ENCODE measurements around the gene ABHD6.

ABHD6 gene

GRCh38 chr3:58324391-58325390, 87.1 kb downstream of the ABHD6 start:
- Histone ChIP-seq H3K9me2 (replicated peaks; ENCODE audit: insufficient read depth, low read length) (no peaks in the 10 kb centered on the region), H3K79me2 (ENCODE audit: insufficient read depth, low read length) (no peaks in the 10 kb centered on the region), H3K9ac (ENCODE audit: low read length) (no peak overlapping the region), H2AFZ (ENCODE audit: low read depth, low read length, severe bottlenecking) (no peak overlapping the region), H4K20me1 (ENCODE audit: low read depth, low read length) (no peaks in the 10 kb centered on the region), H3K36me3 (ENCODE audit: low read length) (no peaks in the 10 kb centered on the region), H3K27me3 (ENCODE audit: low read length) (no peaks in the 10 kb centered on the region), H3K4me3 (ENCODE audit: insufficient read depth, low read length, poor library complexity, severe bottlenecking) (no peak overlapping the region), H3F3A (ENCODE audit: insufficient read depth) (peaks cover 20% of the 10 kb centered on the region), H3K27ac (ENCODE audit: low read depth, low read length) (no peak overlapping the region), H3K9me3 (ENCODE audit: insufficient read depth, low read length) (no peaks in the 10 kb centered on the region), H3K4me2 (ENCODE audit: low read depth, low read length, poor library complexity, severe bottlenecking) (no peak overlapping the region)
- TF ChIP-seq, protein P1, sequence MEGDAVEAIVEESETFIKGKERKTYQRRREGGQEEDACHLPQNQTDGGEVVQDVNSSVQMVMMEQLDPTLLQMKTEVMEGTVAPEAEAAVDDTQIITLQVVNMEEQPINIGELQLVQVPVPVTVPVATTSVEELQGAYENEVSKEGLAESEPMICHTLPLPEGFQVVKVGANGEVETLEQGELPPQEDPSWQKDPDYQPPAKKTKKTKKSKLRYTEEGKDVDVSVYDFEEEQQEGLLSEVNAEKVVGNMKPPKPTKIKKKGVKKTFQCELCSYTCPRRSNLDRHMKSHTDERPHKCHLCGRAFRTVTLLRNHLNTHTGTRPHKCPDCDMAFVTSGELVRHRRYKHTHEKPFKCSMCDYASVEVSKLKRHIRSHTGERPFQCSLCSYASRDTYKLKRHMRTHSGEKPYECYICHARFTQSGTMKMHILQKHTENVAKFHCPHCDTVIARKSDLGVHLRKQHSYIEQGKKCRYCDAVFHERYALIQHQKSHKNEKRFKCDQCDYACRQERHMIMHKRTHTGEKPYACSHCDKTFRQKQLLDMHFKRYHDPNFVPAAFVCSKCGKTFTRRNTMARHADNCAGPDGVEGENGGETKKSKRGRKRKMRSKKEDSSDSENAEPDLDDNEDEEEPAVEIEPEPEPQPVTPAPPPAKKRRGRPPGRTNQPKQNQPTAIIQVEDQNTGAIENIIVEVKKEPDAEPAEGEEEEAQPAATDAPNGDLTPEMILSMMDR (IDR thresholded peaks at IDR 0.05; ENCODE audit: insufficient read depth, low read length, poor library complexity, severe bottlenecking), result no peak
- TF ChIP-seq EZH2phosphoT487 (conservative IDR thresholded peaks at IDR 0.05; ENCODE audit: low read length), result no peak

- Histone ChIP-seq H3K4me3 (ENCODE audit: insufficient read depth, low read length, poor library complexity, severe bottlenecking) (no peak overlapping the region), H4K20me1 (ENCODE audit: low read depth, low read length) (no peaks in the 10 kb centered on the region), H3K79me2 (ENCODE audit: insufficient read depth, low read length) (no peaks in the 10 kb centered on the region), H3F3A (ENCODE audit: insufficient read depth) (peaks cover 16% of the 10 kb centered on the region; the same call in 1 of the 2 replicates), H3K27me3 (ENCODE audit: low read length) (no peaks in the 10 kb centered on the region), H2AFZ (ENCODE audit: low read depth, low read length, severe bottlenecking) (no peak overlapping the region), H3K9ac (ENCODE audit: low read length) (no peak overlapping the region), H3K27ac (ENCODE audit: low read depth, low read length) (no peak overlapping the region), H3K36me3 (ENCODE audit: low read length) (no peaks in the 10 kb centered on the region), H3K9me3 (ENCODE audit: insufficient read depth, low read length) (no peaks in the 10 kb centered on the region), H3K9me2 (replicated peaks; ENCODE audit: insufficient read depth, low read length) (no peaks in the 10 kb centered on the region), H3K4me2 (ENCODE audit: low read depth, low read length, poor library complexity, severe bottlenecking) (no peak overlapping the region)
- no peak for TF ChIP-seq EZH2phosphoT487 (conservative IDR thresholded peaks at IDR 0.05; ENCODE audit: low read length)
- TF ChIP-seq, protein P1 (IDR thresholded peaks at IDR 0.05; ENCODE audit: insufficient read depth, low read length, poor library complexity, severe bottlenecking), result no peak
These were observed 88.0 kb downstream of the ABHD6 start for GRCh38 chr3:58325525-58325992.

- Histone ChIP-seq H3F3A (ENCODE audit: insufficient read depth) (peaks cover 16% of the 10 kb centered on the region; the same call in 1 of the 2 replicates), H3K27ac (ENCODE audit: low read depth, low read length) (no peak overlapping the region), H4K20me1 (ENCODE audit: low read depth, low read length) (no peaks in the 10 kb centered on the region), H3K9me2 (replicated peaks; ENCODE audit: insufficient read depth, low read length) (no peaks in the 10 kb centered on the region), H3K4me3 (ENCODE audit: insufficient read depth, low read length, poor library complexity, severe bottlenecking) (no peak overlapping the region), H3K9ac (ENCODE audit: low read length) (no peak overlapping the region), H2AFZ (ENCODE audit: low read depth, low read length, severe bottlenecking) (no peak overlapping the region), H3K79me2 (ENCODE audit: insufficient read depth, low read length) (no peaks in the 10 kb centered on the region), H3K36me3 (ENCODE audit: low read length) (no peaks in the 10 kb centered on the region), H3K27me3 (ENCODE audit: low read length) (no peaks in the 10 kb centered on the region), H3K9me3 (ENCODE audit: insufficient read depth, low read length) (no peaks in the 10 kb centered on the region), H3K4me2 (ENCODE audit: low read depth, low read length, poor library complexity, severe bottlenecking) (no peak overlapping the region)
- TF ChIP-seq, protein P1 (IDR thresholded peaks at IDR 0.05; ENCODE audit: insufficient read depth, low read length, poor library complexity, severe bottlenecking), result no peak
- TF ChIP-seq EZH2phosphoT487 (conservative IDR thresholded peaks at IDR 0.05; ENCODE audit: low read length), result no peak
These were observed 88.8 kb downstream of the ABHD6 start for GRCh38 chr3:58326267-58326900.

Measured in SU-DHL-6 (cell line).